GM18873 (cell line): Measurements from ENCODE around the gene TP53BP1.
"Not testable (repeated sequence)": the region's sequence is repeated elsewhere in the genome, so short reads cannot be mapped to it uniquely, and the experiment has no call there.

Experiments used
- ATAC-seq: cut with Tn5 transposase; IDR thresholded peaks from one replicate; pipeline ENCODE4 v1.9.1; 2021; ENCODE audit warnings: mild to moderate bottlenecking, moderate library complexity, moderate number of reproducible peaks; ENCODE audit not compliant: unreplicated experiment, low FRiP score

The TP53BP1 gene

GRCh38 chr15:43433165-43433564 lies 59.8 kb downstream of the TP53BP1 start:
- no peak for ATAC-seq

- ATAC-seq: no peak
Measured at GRCh38 chr15:43429687-43430086, 63.3 kb downstream of the TP53BP1 start.

GRCh38 chr15:43423793-43424192 lies 69.2 kb downstream of the TP53BP1 start:
- no peak for ATAC-seq

- no peak for ATAC-seq
Measured at GRCh38 chr15:43420876-43421275, 72.1 kb downstream of the TP53BP1 start.

- no peak for ATAC-seq
Measured at GRCh38 chr15:43420435-43420834, 72.5 kb downstream of the TP53BP1 start.

GRCh38 chr15:43414196-43414595 lies 78.8 kb downstream of the TP53BP1 start:
- ATAC-seq: no peak

- ATAC-seq: no peak
Measured at GRCh38 chr15:43412096-43412495, 80.9 kb downstream of the TP53BP1 start.

GRCh38 chr15:43410572-43411214 lies 82.3 kb downstream of the TP53BP1 start:
- ATAC-seq: no peak

- no peak for ATAC-seq
Measured at GRCh38 chr15:43408789-43409188, 84.2 kb downstream of the TP53BP1 start.

GRCh38 chr15:43406808-43407207 lies 86.1 kb downstream of the TP53BP1 start:
- no peak for ATAC-seq

GRCh38 chr15:43406189-43406588 lies 86.8 kb downstream of the TP53BP1 start:
- ATAC-seq: no peak

GRCh38 chr15:43404130-43404529 lies 88.8 kb downstream of the TP53BP1 start:
- no peak for ATAC-seq

- no peak for ATAC-seq
Measured at GRCh38 chr15:43403616-43404015, 89.3 kb downstream of the TP53BP1 start.

- no peak for ATAC-seq
Measured at GRCh38 chr15:43402255-43402654, 90.7 kb downstream of the TP53BP1 start.

GRCh38 chr15:43393592-43393991 lies 99.4 kb downstream of the TP53BP1 start:
- ATAC-seq: not testable (repeated sequence)

GRCh38 chr15:43390723-43391122 lies 102.2 kb downstream of the TP53BP1 start:
- no peak for ATAC-seq

- ATAC-seq: no peak
Measured at GRCh38 chr15:43383070-43383469, 109.9 kb downstream of the TP53BP1 start.

- ATAC-seq: no peak
Measured at GRCh38 chr15:43382310-43382709, 110.6 kb downstream of the TP53BP1 start.

GRCh38 chr15:43378601-43379000 lies 114.4 kb downstream of the TP53BP1 start:
- ATAC-seq: no peak

- no peak for ATAC-seq
Measured at GRCh38 chr15:43376017-43376705, 116.8 kb downstream of the TP53BP1 start.

- peak; percentile 51 for ATAC-seq
Measured at GRCh38 chr15:43370975-43371974, 121.7 kb downstream of the TP53BP1 start, which contains the start of the genes TUBGCP4 and ZSCAN29. Gene TUBGCP4, plus strand, starts transcription at chr15:43371101. Its CDS starts 254 bp downstream, at chr15:43371355. Gene ZSCAN29, minus strand, starts transcription at chr15:43371043. Its CDS starts 1,130 bp downstream, at chr15:43369913.
